Right hindlimb (tissue), 1 donor: ENCODE measurements around the gene KCNK1.
"Not testable (repeated sequence)": the region's sequence is repeated elsewhere in the genome, so short reads cannot be mapped to it uniquely, and the experiment has no call there.

Source experiments
- DNase-seq: peaks from one replicate; pipeline ENCODE4 v3.0.0-alpha.2; 2018

KCNK1 gene

DNA sequence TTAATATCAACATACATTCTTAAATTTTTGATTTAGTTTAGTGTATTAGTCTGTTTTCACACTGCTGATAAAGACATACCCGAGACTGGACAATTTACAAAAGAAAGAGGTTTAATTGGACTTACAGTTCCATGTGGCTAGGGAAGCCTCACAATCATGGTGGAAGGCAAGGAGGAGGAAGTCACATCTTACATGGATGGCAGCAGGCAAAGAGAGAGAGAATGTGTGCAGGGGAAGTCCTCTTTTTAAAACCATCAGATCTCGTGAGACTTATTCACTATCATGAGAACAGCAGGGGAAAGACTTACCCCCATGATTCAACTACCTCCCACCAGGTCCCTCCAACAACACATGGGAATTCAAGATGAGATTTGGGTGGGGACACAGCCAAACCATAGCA, 56.5 kb downstream of the KCNK1 start:
- DNase-seq: not testable (repeated sequence)

DNA sequence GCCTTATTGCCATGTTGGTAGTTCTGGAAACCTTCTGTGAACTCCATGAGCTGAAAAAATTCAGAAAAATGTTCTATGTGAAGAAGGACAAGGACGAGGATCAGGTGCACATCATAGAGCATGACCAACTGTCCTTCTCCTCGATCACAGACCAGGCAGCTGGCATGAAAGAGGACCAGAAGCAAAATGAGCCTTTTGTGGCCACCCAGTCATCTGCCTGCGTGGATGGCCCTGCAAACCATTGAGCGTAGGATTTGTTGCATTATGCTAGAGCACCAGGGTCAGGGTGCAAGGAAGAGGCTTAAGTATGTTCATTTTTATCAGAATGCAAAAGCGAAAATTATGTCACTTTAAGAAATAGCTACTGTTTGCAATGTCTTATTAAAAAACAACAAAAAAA, 57.4 kb downstream of the KCNK1 start:
- DNase-seq: no peak

DNA sequence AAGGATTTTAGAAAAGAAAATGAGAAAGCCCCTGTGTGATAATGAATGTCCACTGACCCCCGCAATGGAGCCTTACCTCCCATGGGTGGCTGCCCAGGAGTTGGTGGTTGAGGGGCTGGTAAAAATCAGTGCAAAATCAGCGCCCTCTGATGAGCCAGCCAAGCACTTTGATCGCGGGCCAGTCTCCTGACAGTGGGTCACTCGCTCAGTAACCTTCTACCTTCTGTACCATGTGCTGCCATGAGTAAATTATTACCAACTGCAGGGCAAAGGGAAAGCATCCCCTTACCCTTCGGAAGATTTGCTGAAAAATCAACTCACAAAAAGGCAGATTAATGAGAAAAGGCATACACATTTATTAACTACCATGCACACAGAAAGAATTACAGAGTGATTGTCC, 58.8 kb downstream of the KCNK1 start:
- no peak for DNase-seq

DNA sequence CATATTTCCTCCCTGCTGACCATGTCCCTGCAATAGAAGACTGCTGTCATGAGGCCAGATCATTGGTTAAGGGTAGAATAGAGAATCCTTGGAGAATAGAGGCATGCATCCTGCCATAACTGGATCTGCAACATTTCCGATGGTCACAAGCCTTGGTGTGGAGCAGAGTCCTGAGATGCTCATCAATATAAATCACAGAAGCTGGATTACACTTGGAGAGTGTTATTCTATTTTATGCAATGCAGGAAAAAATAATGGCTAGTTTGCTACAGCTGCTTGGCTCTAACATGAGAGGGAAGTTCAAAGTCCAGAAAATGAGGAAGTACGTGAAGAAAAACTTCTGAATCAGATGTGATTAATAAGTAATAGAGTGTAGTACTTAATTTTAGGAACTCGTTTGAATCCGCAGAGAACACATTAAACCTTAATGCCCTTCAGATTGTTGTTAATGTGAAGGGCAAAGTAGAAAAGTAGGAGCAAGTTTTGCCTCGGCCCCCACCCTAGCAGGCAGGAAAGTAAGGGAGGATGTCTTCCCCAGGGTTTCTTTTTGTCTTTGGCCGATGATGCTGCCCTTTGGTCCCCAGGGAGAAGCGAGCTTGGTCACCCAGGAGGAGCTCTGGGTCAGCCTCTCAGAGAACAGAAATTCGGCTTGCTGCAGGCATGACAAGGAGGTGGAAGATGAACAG, 59.5 kb downstream of the KCNK1 start:
- DNase-seq: no peak

DNA sequence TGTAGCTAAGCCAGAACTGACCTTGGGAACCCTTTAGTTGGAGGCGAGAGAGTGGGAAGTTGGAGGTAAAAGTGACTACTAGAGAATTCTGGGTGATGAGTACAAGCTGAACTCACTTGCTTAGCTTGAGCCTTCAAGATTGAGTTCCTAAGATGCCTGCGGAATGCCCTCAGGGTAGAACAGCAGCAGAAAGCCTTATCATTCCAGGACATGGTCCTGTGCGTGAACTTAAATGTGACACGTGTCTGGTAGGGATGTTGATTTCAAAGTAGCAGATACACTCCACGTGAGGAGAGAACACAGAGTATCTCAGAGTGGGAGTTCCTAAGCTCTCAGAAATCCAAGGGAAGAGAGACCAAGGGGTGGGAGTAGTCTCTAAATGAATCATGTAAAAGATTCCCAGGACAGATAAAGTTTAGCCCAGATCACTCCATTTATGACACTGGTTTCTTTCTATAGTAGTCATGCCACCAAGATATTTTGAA, 60.1 kb downstream of the KCNK1 start:
- DNase-seq: no peak

DNA sequence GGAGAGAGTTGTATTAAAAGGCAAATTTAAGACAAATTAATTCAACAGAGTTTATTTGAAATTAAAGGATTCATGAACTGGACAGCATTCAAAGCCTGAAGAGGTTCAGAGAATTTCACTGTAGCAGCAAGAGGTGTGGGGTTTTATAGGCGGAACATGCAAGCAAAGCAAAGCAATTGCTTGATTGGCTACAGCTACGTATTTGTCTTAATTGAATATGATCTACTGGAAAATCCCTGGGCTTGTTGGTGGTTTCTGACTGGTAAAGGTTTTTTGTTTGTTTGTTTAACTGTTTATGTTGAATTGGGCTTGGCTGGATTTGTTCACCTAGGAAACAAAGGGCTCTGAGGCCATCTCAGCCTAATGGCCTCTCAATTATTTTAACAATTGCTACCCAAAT, 61.5 kb downstream of the KCNK1 start:
- DNase-seq: no peak

DNA sequence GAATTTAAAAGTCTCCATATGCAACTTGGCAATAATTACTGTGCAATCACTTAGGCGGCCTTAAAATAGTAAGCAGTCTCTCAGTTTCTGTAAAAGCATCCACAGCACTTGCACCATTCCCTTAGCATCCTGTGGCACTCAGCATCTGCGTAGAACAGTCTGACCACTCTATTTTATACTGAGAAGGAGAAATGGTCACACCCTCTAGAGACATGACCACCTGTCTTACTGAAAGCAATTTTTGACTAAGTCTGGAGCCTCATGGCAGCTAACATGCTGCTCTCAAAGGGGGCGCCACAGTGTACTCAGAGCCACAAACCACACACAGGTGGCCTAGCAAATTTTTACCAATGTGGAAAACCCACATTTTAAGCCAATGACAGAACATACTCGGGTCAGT, 62.0 kb downstream of the KCNK1 start:
- DNase-seq: no peak

DNA sequence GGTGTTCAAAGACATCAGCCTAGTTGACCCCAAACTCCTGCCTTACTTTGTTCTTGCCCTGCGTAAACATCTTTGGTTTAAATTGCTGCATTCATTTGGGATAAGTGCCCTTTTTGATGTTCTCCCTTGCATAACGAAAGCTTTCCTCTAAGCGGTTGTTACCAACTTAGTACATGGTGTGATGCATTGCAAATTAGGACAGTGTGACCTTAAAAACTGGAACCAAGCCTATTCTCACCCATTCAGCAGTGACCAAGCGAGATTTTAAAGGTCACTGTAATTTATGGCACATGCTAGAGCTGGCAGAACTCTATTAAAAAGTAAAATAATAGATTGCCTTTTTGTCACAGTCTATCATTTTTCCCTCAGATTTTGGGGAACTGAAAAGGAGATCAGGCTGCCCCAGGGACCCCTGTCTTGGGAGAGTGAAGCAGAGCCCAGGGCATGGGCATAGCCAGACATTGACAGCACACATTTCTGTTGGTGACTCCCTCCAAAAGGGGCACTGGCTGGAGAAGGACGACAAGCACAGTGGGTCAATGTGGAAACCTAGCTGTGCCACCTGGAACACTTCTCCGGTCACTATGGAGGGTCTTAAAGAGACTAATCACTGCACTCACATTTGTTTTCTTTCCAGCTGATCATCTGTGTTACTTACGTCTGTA, 63.9 kb downstream of the KCNK1 start:
- no peak for DNase-seq

DNA sequence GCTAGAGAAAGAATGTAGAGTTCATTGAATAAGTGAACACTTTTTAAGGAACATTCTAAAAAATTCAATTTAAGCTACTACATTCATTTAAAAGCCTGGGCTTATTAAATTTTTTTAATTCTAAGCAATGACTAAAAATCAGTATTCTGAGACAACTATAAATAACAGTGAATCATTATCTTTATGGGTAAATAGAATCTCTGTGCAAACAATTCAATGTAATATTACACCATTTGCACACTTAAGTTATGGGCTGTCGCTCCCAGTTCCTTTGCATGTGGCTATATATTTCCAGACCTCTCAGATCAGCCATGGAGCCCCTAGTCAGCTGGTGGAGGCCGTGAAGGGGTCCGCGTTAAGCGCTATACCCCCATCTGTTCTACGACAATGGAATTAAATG, 65.1 kb downstream of the KCNK1 start:
- no peak for DNase-seq

DNA sequence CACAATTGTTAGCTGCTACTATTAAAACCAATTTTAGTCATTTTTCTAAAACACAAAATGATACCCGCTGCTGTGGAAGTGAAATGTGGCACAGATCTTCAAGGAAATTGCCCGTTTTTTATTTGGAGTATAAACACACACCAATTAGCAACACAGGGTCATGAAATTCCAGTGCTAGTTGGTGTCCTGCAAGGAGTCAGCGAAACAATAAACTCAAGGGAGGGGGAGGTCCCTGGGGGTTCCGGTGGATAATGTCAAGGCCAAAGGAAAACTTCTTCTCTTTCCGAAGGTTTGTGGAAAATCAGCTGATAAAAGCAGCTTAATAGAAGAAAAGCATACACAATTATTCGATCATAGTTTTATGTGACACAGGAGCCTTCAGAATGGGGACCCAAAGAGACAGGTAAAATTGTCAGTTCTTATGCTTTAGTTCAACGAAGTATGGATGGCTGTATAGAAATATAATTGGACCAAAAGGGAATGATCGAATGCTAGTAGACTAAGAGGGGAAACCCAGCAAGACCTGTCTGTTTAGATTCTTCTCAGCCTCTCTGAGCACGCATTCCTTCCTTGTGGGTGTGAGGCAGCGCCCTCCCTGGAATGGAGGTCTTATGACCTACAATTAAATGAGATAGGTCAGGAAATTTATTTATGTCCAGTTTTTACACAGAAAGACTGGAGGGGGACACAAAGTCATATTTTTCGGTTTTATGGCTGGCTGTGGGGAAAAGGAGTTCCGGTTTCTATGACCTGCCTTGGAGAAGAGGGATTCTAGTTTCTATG, 65.9 kb downstream of the KCNK1 start:
- no peak for DNase-seq

DNA sequence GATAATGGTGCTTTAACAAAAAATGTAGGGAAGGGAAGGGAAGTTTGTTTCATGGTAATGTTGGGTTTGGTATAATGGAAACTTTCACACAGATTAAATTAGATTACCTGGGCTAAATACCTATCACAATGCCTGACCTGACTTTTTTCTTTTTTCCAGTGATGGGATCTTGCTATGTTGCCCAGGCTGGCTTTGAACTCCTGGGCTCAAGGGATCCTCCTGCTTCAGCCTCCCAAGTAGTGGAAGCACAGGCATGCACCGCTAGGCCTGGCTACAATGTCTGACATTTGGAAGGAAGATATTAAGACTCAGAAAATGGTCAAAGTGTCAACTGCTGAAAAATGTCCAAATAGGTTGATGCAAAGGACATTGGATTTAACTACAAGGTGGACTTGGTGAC, 67.4 kb downstream of the KCNK1 start:
- no peak for DNase-seq

DNA sequence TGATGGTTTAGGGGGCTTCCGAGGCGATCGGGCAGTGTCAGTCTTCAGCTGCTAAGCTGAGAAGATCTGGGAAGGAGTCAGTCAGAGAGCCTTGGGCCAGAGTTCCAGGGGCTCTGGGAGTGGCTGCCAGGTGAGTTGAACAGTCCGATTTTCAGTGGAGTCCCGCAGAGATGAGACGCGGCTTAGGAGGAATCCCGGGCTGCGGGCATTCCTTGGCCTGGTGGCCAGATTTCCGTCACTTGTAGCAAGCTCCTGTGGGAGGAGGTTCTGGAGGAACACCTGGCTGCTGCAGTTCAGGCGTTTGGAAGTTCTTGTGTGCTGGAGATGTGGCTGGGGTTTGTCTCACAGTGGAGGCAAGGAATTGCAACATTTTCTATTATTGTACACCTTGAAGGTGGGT, 72.7 kb downstream of the KCNK1 start:
- DNase-seq: not testable (repeated sequence)

DNA sequence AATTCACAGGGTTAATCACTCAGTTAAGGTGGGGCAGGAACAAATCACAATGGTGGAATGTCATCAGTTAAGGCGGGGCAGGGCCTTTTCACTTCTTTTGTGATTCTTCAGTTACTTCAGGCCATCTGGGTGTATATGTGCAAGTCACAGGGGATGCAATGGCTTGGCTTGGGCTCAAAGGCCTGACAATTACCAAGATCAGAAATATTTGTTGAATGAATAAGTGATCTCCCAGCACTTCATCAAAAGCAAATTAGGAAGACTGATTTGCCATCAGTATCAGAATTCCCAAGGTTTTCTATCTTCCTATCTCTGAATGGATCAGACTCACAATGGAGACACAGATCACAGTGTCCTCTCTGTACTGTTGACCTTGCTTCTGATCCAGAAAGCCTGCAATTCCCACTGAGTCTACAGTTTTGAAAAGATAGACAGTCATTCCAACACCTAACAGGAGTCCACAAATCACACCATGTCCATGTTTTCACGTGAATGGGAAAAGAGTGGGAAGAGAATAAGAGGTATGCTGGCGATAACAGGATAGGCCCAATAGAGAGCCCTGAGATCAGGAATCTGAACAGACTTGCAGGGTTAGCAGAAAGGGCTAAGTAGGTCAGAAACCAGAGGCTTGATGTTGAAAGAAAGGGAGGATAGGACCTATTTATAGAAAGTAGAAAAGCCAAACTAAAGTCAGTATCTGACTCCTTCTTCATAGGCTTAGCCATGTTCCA, 75.3 kb downstream of the KCNK1 start:
- no peak for DNase-seq

DNA sequence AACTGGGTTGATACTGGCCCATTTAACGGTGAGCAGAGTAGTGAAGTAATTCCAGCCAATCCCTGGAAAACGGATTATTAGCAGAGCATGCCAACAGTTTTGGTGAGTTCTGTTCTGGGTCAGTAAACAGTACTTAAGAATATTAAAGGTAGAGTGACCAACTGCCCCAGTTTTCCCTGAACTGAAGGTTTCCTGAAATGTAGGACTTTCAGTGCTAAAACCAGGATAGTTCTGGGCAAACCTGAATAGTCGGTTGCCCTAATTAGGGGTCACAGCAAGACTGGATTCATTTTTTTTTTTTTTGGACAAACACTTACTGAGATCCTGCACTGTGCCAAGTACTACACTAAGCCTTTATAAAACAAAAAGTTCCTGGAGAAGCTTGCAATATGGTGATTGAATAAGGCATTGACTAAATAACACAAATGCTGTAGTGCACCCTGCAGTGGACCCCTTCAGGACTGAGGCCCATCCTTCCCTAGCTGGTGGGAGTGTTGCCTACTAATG, 75.9 kb downstream of the KCNK1 start:
- DNase-seq: no peak

DNA sequence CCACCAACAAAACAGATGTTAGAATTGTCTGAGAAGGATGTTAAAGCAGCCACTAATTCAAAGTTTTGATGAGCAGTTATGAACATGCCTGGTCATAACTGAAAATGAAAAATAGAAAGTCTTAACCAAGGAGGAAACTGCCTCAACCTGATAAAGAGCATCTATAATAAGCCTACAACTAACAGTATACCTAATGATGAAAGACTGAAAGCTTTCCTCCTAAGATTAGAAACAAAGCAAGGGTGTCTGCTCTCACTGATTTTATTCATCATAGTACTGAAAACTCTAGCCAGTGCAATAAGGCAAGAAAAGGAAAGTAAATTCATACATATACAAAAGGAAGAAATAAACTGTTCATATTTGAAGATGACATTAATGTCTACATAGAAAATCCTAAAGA, 82.0 kb downstream of the KCNK1 start:
- DNase-seq: no peak

DNA sequence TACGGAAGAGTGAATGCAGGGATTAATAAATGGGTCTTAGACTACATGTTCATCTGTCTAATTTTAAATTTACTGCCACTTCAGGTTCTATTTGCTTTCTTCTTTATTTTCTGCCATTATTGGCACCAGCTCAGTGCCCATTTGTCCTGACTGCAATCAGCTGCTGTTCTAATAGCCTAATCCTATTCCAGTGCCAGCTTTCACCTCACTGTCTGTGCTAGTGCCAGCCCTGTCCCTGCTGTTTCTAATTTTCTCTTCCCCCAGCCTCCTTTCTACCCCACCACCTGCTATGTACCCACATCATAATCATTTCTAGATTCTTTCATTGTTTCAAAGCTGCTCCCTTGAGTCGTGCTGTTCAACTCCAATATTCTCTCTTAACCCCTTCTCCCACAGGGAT, 86.4 kb downstream of the KCNK1 start:
- no peak for DNase-seq

DNA sequence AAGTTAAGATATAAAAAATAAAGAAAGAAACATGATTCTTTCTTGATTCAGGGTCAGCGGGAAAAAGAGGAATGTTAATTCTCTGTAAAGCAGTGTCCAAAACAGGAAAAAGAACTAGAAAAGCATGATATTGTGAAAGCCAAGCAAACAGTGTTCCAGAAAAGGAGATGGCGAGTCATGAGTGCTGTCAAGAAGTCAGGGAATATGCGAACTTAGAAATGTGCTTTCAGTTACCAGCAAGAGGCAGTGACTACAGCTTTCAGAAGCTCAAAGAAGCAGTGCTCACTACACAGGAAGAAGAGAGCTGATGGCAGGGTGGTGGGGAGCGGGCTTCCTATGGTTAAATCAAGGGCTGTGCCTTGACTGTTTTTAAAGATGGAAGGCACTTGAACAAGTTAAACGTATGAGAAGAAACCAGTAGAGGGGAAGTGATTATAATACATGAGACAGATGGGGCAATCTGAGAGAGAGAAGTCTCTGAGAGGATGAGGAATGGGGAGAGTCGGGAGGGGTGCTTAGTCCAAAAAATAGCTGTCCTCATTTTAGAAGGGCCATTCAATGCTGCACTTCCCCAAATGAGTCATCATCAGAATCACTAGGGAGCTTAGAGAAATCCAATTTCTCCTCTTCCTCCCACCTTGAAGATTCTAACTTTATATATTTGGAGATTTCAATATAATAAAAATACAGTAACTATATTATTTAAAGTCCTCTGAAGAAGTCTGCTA, 90.4 kb downstream of the KCNK1 start:
- no peak for DNase-seq

DNA sequence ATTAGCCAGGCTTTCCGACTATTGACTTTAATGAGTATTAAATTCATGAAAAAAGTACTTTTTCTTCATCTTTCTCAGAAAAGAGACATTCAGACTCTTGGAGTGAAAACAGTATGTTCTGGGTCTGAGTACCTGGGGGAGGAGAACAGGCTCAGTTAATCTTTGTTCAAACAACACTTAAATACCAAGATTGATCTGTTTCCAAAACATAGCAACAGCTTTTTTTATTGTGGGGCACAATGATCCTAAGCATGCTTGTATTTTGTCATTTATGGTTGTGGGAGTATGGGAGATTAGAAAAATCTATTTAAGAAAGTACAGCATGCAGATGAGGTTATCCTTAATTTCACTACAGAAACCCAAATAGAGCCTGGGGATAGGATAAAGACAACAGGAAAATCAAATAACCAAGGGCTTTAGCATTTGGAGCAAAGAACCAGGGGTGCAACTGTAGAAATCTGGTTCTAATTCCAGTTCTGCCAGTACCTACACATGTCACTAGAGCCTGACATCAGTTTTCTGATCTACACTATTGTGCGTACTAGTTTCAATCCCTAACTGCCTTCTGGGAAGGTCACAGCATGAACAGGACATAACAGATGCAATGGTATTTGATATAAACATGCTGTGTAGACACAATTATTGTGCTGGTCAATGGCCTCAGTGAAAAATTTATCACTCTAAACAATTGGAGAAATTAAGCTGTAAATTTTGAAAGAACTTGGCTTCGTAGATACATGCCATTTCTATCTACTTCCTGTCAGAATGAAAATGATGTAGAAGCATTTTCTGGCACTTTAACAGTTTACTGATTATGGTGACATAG, 91.2 kb downstream of the KCNK1 start:
- no peak for DNase-seq

DNA sequence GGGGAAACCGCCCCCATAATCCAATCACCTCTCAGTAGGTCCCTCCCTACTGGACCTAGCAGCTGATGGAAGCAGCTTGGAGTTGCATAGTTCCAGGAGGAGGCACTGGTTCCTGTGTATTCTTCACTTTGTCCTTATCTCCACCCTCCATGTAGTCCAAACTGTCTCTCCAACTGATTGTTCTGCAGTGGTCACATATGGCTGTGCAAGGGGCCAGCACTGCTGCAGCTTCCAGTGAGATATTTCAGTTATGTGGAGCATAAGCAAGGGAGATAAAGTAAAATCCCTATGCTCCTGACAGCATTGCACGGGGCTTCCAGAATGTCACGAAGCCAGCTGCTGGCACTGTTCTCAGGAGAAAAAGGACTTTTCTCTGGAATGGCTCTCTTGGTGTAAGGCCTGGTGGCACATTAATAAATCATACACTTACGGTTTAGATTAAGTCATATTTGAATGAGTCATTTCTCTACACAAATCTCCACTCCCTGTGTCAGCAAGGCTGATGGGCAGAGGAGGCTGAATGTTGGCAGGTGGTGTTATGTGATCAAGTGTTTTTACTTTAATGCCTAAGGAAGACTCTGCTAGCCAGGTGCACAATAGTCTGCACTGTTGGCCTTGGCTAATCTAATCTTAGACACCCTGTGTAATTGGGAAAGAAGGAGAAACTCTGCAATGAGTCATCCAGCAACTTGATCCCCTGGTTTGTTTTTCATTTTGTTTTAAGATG, 93.4 kb downstream of the KCNK1 start:
- DNase-seq: no peak
